Tibial artery (tissue), 4 donors: Measurements from ENCODE around the gene PRKD3.

Source experiments
- DNase-seq, 2 donors: peaks; one replicate each; pipeline ENCODE4 v3.0.0-alpha.2; 2019
- H3K27ac ChIP-seq, 2 donors: fragments of 200-600 bp; sonication (generic) in 1 of 2; 1 replicate in 1 of 2; 2 replicates in 1 of 2; pipeline ENCODE4 v1.5.1; 2018 to 2019; ENCODE audit warnings: mild to moderate bottlenecking in 1 of 2
- H3K27me3 ChIP-seq, 2 donors: fragments of 200-600 bp; sonication (generic) in 1 of 2; one replicate each; pipeline versions ENCODE4 v1.5.1 to v1.6.0; 2016 to 2019
- H3K36me3 ChIP-seq, 3 donors: fragments of 200-600 bp; sonication (generic) in 2 of 3; one replicate each; pipeline ENCODE4 v1.5.1; 2016 to 2019; ENCODE audit warnings: mild to moderate bottlenecking in 2 of 3
- H3K4me1 ChIP-seq, 4 donors: fragments of 200-600 bp; sonication (generic) in 2 of 4; 1 replicate in 3 of 4; 2 replicates in 1 of 4; pipeline ENCODE4 v1.5.1; 2016 to 2019
- H3K4me3 ChIP-seq, 2 donors: fragments of 200-600 bp; sonication (generic) in 1 of 2; 1 replicate in 1 of 2; 2 replicates in 1 of 2; pipeline ENCODE4 v1.5.1; 2018 to 2019; ENCODE audit warnings: mild to moderate bottlenecking in 2 of 2
- H3K9me3 ChIP-seq, 3 donors: fragments of 200-600 bp; sonication (generic) in 1 of 3; one replicate each; pipeline ENCODE4 v1.5.1; 2016 to 2019
- intact Hi-C: fragments of 100-400 bp; cut with DNase I; formaldehyde crosslinking; loops from one replicate; pipeline ENCODE4 v1.15.0; 2023; ENCODE audit warnings: low total_unique reads
- TF ChIP-seq, protein P1 (sequence below), 2 experiments: fragments of 200-600 bp in 1 of 2; fragments of 450-650 bp in 1 of 2; IDR thresholded peaks; one replicate each; pipeline ENCODE4 v1.5.1; 2017 to 2019; ENCODE audit warnings: antibody characterized with exemption in 2 of 2, mild to moderate bottlenecking in 1 of 2, moderate library complexity in 1 of 2

Gene PRKD3

DNA sequence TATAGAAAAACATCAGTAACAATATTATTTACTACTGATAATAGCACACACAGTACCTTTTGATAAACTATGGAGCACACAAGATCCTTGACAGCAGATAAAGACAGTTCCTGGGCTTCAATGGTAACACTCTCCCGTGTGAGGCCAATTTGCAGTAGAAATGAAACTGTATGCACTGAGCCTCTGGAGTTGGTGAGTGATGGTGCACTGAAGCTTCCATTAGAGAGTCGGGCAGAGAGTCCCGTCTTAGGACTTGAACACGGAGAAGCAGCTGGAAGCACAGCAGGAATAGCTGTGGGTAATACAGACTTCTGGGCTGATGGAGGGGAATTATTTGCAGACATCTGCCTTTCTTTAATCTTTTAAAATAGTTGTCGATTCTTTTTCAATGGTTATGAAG is 8.5 kb downstream of the PRKD3 start:
- Histone ChIP-seq H3K27ac (no peak overlapping the region), H3K4me1 (peaks cover 0 to 92% (median 8%) of the 10 kb centered on the region in 4 donors), H3K4me3 (no peak overlapping the region), H3K9me3 (no peaks in the 10 kb centered on the region), H3K27me3 (no peaks in the 10 kb centered on the region), H3K36me3 (peaks cover 0 to 4% (median 0%) of the 10 kb centered on the region in 3 donors)
- TF ChIP-seq, protein P1, sequence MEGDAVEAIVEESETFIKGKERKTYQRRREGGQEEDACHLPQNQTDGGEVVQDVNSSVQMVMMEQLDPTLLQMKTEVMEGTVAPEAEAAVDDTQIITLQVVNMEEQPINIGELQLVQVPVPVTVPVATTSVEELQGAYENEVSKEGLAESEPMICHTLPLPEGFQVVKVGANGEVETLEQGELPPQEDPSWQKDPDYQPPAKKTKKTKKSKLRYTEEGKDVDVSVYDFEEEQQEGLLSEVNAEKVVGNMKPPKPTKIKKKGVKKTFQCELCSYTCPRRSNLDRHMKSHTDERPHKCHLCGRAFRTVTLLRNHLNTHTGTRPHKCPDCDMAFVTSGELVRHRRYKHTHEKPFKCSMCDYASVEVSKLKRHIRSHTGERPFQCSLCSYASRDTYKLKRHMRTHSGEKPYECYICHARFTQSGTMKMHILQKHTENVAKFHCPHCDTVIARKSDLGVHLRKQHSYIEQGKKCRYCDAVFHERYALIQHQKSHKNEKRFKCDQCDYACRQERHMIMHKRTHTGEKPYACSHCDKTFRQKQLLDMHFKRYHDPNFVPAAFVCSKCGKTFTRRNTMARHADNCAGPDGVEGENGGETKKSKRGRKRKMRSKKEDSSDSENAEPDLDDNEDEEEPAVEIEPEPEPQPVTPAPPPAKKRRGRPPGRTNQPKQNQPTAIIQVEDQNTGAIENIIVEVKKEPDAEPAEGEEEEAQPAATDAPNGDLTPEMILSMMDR (IDR thresholded peaks at IDR 0.05), result no peak
- intact Hi-C loops, result no loop called here
- DNase-seq, result no peak

DNA sequence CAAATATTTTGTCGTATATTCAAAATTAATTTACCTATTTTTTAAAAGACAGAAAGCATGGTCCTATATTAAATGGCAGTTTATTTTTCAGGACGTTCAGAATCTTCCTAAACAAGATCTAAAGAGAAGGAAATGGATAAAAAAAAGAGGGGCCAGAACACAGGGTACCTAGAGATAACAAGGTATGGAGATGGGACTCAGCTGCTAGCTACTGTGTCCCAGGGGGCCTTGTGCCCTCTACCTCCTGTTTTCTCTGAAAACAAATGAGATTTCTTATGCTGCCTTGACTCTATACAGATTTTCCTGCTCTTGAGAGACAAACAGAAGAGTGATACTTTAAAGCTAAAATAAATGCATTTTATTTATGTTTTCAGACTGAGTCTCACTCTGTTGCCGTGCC is 9.3 kb downstream of the PRKD3 start:
- Histone ChIP-seq H3K27me3 (no peaks in the 10 kb centered on the region), H3K9me3 (no peaks in the 10 kb centered on the region), H3K27ac (no peak overlapping the region), H3K36me3 (peaks cover 0 to 4% (median 0%) of the 10 kb centered on the region in 3 donors), H3K4me3 (no peak overlapping the region), H3K4me1 (peaks cover 0 to 94% (median 6%) of the 10 kb centered on the region in 4 donors)
- intact Hi-C loops, result no loop called here
- TF ChIP-seq, protein P1 (IDR thresholded peaks at IDR 0.05), result no peak
- no peak for DNase-seq

DNA sequence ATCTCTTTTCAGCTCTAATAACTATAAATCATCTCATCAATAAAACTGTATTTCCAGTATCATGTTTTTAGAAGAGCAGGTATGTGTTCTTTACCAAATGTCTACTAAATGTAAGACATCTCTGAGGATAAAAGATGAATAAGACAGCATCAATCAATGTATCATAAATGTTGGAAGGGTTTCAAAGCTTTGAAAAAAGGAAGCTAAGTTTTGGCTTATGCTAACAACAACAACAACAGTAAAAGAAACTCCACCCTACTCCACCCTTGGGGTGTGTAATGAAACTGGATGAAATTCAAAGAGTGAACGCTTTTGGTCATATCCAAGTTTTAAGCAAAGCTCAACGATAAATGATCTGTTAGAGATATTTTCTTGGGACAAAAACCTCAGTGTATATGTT is 17.1 kb downstream of the PRKD3 start:
- no peak for DNase-seq
- no peak overlapping the region for H3K27ac ChIP-seq
- intact Hi-C loops, result no loop called here
- TF ChIP-seq, protein P1 (IDR thresholded peaks at IDR 0.05), result no peak
- peaks cover 0 to 34% (median 3%) of the 10 kb centered on the region in 4 donors for H3K4me1 ChIP-seq
- no peaks in the 10 kb centered on the region for H3K9me3 ChIP-seq
- no peaks in the 10 kb centered on the region for H3K27me3 ChIP-seq
- H3K36me3 ChIP-seq, result no peaks in the 10 kb centered on the region
- no peak overlapping the region for H3K4me3 ChIP-seq

DNA sequence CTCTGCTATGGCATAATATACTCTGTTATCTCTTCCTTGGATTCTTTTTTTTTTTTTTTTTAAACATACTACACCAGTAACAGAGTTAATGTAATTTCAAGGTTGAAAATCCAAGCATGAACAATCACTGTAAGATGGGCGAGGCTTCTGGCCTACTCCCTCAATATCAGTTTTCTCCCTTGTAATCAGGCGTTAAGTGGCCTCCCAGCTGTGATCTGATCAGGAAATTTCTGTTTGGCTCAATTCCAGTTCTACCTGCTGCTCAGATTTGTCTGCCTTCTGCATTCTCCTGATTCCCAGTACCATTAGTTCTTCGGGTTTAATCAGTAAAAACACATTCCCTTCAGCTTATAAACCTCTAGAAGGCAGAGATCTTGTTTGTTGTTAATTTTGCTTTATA is 18.6 kb downstream of the PRKD3 start:
- no peaks in the 10 kb centered on the region for H3K36me3 ChIP-seq
- intact Hi-C loops, result no loop called here
- H3K4me1 ChIP-seq, result peaks cover 0 to 19% (median 3%) of the 10 kb centered on the region in 4 donors
- no peak overlapping the region for H3K27ac ChIP-seq
- no peaks in the 10 kb centered on the region for H3K27me3 ChIP-seq
- H3K4me3 ChIP-seq, result no peak overlapping the region
- TF ChIP-seq, protein P1 (IDR thresholded peaks at IDR 0.05), result no peak
- DNase-seq, result no peak
- H3K9me3 ChIP-seq, result no peaks in the 10 kb centered on the region

DNA sequence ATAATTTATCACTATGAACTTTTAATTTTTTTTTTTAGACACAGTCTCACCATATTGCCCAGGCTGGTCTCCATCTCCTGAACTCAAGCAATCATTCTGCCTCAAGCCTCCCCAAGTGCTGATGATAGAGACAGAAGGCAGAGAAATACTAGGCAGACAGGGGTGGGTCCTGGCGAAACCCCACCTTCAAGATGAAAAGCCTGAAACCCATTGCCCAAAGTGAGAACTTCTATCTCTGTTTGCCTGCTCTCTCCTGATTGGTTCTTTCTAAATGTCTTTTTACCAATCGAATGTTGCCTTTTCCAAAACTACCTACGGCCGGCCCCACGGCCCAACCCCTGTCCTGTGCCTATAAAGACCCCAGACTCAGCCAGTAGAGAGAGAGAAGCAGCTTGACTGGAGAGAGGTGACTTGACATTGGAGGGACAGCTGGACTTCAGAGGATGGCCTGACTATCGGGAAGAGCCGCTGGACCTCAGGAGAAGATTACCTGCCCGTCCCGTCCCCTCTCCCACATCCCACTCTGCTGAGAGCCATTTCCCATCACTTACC is 21.9 kb downstream of the PRKD3 start:
- no peak overlapping the region for H3K4me3 ChIP-seq
- peaks cover 0 to 11% (median 3%) of the 10 kb centered on the region in 4 donors for H3K4me1 ChIP-seq
- TF ChIP-seq, protein P1 (IDR thresholded peaks at IDR 0.05), result no peak
- H3K9me3 ChIP-seq, result no peaks in the 10 kb centered on the region
- no peaks in the 10 kb centered on the region for H3K36me3 ChIP-seq
- no peaks in the 10 kb centered on the region for H3K27me3 ChIP-seq
- intact Hi-C loops, result no loop called here
- DNase-seq, result no peak
- H3K27ac ChIP-seq, result no peak overlapping the region

DNA sequence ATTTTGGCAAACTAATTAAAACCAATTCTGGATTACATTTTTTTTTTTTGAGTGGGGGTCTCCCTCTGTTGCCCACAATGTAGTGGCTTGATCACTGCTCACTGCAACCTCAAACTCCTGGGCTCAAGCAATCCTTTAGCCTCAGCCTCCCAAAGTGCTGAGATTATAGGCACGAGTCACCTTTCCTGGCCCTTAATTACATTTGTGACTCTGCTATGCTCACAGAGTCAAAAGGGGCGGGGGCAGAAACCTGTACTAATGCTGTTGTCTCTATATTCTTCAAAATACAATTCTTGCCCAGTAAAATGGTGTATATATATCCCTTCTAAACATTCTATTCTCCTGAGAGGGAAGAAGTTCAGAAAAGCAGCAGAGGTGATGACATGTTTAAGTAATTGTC is 23.2 kb downstream of the PRKD3 start:
- Histone ChIP-seq H3K4me3 (no peak overlapping the region), H3K27ac (no peak overlapping the region), H3K36me3 (no peaks in the 10 kb centered on the region), H3K4me1 (peaks cover 0 to 6% (median 3%) of the 10 kb centered on the region in 4 donors), H3K9me3 (no peaks in the 10 kb centered on the region), H3K27me3 (no peaks in the 10 kb centered on the region)
- intact Hi-C loops, result no loop called here
- TF ChIP-seq, protein P1 (IDR thresholded peaks at IDR 0.05), result no peak
- no peak for DNase-seq
